GM18858 (cell line): ENCODE data around the gene HLA-F.
A peak's percentile ranks its signal among the peaks of the same experiment; 100 is the strongest.

Experiments
- ATAC-seq: cut with Tn5 transposase; IDR thresholded peaks from one replicate; pipeline ENCODE4 v1.9.1; 2021; ENCODE audit not compliant: unreplicated experiment

HLA-F gene

GRCh38 chr6:29742127-29742526 lies 18.9 kb downstream of the HLA-F start:
- ATAC-seq = no peak

GRCh38 chr6:29743025-29743424 lies 19.8 kb downstream of the HLA-F start:
- no peak for ATAC-seq

DNA sequence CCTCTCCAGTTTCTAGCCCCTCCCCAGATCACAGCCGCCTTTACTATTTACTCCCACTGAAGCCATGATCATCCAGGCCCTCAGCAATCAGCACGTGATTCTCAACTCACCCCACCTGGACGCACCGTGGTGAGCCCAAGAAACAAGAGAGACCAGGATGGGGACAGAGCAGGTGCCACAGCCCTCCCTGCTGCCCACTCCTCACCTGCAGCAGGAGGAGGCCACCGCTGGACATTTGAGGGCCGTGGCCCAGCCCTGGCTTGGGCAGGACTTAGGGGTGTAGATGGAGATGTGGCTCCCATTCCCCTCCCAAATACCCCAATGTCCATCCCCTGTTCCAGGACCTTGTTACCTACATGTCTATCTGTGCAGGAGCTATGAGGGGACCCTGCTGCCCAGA lies 20.3 kb downstream of the HLA-F start:
- ATAC-seq = no peak

- ATAC-seq = no peak
Observed at GRCh38 chr6:29744131-29744530, 20.9 kb downstream of the HLA-F start.

GRCh38 chr6:29744621-29745020 lies 21.4 kb downstream of the HLA-F start:
- ATAC-seq = no peak

GRCh38 chr6:29745386-29745785 lies 22.2 kb downstream of the HLA-F start:
- no peak for ATAC-seq

DNA sequence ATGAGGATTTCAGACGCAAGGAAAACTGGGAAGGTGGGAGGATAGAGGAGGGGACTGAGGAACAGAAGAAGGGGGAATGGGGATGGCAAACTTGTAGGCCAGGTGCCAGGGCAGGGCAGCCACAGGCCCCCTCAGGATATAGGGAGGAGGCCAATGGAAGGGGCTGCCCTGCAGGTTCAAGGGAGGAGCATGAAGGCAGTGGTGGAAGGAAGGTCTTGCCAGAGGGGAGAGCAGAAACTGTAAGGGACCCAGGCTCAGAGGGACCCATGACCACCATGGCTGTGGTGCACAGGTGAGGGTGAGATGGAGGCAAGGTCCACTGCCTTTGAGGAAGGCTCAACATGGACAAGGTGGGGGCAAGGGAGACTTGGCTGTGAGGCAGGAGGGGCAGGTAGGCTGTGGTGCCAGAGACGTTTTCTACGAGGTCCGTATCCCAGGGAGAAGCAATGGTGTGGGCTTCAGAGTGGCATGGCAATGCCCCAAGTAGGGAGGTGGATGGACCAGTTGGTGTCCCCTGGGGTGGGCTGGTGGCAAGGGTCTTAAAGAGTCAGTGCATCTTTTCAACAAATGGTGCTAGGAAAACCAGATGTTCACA lies 22.7 kb downstream of the HLA-F start:
- ATAC-seq = no peak

DNA sequence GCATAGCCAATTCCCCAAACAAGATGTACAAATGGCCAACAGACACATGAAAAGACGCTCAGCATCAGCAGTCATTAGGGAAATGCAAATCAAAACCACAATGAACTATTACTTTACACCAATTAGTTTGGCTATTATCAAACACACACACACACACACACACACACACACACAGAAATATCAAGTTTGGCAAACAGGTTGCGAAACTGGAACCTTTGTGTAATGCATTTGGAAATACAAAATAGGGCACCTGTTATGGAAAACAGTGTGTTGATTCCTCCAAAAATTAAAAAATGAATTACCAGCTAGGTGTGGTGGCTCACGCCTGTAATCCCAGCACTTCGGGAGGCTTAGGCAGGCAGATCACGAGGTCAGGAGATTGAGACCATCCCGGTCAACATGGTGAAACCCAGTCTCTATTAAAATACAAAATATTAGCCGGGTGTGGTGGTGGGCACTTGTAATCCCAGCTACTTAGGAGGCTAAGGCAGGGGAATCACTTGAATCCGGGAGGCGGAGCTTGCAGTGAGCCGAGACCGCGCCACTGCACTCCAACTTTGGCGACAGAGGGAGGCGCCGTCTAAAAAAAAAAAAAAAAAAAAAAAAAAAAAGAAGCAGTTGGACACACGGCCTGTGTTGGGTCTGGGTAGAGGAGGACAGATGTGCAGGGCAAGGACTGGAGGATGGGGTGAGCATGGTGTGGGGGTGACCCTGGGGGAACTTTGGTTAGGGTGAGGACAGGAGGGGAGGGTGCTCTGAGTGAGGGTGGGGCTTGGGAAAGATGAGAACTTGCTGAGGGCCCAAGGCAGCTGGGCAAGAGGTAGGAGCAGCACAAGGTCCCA lies 23.8 kb downstream of the HLA-F start:
- ATAC-seq = no peak

- ATAC-seq = no peak
Observed at GRCh38 chr6:29747688-29748250, 24.5 kb downstream of the HLA-F start.

- peak; percentile 36 for ATAC-seq
Observed at GRCh38 chr6:29748391-29749307, 25.4 kb downstream of the HLA-F start.

GRCh38 chr6:29749308-29749662 lies 26.1 kb downstream of the HLA-F start:
- ATAC-seq = no peak

GRCh38 chr6:29749668-29750067 lies 26.4 kb downstream of the HLA-F start:
- ATAC-seq = no peak

DNA sequence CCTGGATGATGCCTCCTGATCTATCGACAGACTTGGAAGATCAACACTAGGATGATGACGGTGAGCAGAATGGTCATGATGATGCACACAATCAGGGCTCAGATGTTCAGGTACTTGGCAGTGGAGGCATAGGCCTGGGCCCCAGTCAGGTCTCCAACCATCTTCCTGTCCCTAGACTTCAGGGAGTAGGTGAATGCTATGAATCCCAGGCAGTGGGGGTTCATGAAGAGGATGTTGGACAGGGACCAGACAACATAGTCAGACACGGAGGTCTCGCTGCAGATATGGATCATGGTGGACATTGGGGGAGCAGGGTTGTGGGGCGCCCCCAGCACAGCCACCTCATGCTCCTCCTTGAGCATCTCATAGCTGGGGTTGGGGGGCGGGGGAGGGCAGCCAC lies 27.5 kb downstream of the HLA-F start:
- no peak for ATAC-seq

GRCh38 chr6:29751480-29751879 lies 28.2 kb downstream of the HLA-F start:
- no peak for ATAC-seq

- ATAC-seq = peak; percentile 81
Observed at GRCh38 chr6:29752451-29753308, 29.4 kb downstream of the HLA-F start.

DNA sequence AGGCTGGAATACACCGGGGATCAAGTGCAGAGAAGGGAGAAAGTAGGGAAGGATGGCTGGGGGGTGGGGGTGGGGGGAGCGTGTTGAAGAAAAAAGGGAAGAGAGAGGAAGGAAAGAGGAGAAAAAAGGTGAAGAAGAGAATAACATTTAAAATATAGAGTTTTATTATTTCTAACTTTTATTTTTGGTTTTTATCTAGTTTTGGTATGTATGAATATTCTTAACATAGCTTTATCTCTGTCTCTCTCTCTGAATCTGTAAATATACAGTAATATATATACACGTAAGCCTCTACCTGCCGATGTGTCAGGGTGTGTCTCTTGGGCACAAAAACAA lies 30.0 kb downstream of the HLA-F start:
- ATAC-seq = no peak

GRCh38 chr6:29755295-29755871 lies 32.1 kb downstream of the HLA-F start:
- no peak for ATAC-seq

DNA sequence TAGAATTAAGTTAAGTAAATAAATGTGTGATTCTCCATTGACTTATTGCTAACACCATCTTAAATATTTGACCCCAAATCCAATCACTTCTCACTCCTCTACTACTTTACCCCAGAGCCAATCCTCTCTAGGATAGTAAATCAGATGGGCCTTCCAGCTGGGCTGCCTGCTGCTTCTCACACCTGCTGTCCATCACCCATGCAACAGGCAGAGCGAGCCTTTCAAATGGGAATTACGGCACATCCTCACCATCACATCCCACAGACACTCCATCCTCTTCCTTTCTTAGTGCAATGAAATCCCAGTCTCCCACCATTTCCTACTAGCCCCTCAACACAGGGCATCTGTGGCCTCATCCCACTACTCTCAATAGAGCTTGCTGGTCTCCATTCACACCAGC lies 34.0 kb downstream of the HLA-F start:
- ATAC-seq = no peak

- no peak for ATAC-seq
Observed at GRCh38 chr6:29757701-29758293, 34.6 kb downstream of the HLA-F start.

GRCh38 chr6:29758761-29759160 lies 35.5 kb downstream of the HLA-F start:
- no peak for ATAC-seq
